Neural cell (in vitro differentiated cells): ENCODE data around the gene RSPH9. TPM values are rescaled to one million over a fixed set of nuclear protein-coding genes. Genes with fewer than 3 reads are reported as not detected.

Experiments
- H2AFZ ChIP-seq: fragments of 200-600, 300-800 bp; sonication (generic), shearing (Covaris generic); 2 replicates; pipeline ENCODE4 v1.6.0; 2014; ENCODE audit warnings: low read depth, mild to moderate bottlenecking, antibody characterized with exemption, low read length, moderate library complexity
- H3F3A ChIP-seq: fragments of 200-600 bp; shearing (Covaris generic); 2 replicates; pipeline ENCODE4 v1.6.1; 2016; ENCODE audit warnings: mild to moderate bottlenecking, moderate library complexity, mixed read lengths, antibody characterized with exemption, low read length; ENCODE audit not compliant: insufficient read depth, poor library complexity, severe bottlenecking
- H3K27ac ChIP-seq: fragments of 200-600, 300-800 bp; sonication (generic), shearing (Covaris generic); 2 replicates; pipeline ENCODE4 v1.5.1; 2014; ENCODE audit warnings: mild to moderate bottlenecking, low read length, moderate library complexity
- H3K27me3 ChIP-seq: fragments of 300-800, 200-600 bp; sonication (generic), shearing (Covaris generic); 2 replicates; pipeline ENCODE4 v1.6.0; 2014; ENCODE audit warnings: mild to moderate bottlenecking, low read depth, low read length, moderate library complexity; ENCODE audit not compliant: insufficient read depth
- H3K36me3 ChIP-seq: fragments of 300-800, 200-600 bp; sonication (generic), shearing (Covaris generic); 2 replicates; pipeline ENCODE4 v1.5.1; 2014; ENCODE audit warnings: mild to moderate bottlenecking, antibody characterized with exemption, low read length, moderate library complexity; ENCODE audit not compliant: insufficient read depth
- H3K4me2 ChIP-seq: fragments of 300-800, 200-600 bp; sonication (generic), shearing (Covaris generic); 2 replicates; pipeline ENCODE4 v1.6.0; 2014; ENCODE audit warnings: mild to moderate bottlenecking, low read length
- H3K4me3 ChIP-seq: fragments of 300-800, 200-600 bp; sonication (generic), shearing (Covaris generic); 2 replicates; pipeline ENCODE4 v1.5.1; 2014; ENCODE audit warnings: mild to moderate bottlenecking, low read length, moderate library complexity
- H3K79me2 ChIP-seq: fragments of 200-600 bp; shearing (Covaris generic); replicated peaks from 2 replicates; pipeline ENCODE4 v1.6.0; 2014; ENCODE audit warnings: mild to moderate bottlenecking, low read length, moderate library complexity; ENCODE audit not compliant: insufficient read depth
- H3K9ac ChIP-seq: fragments of 300-800, 200-600 bp; sonication (generic), shearing (Covaris generic); 2 replicates; pipeline ENCODE4 v1.6.1; 2016; ENCODE audit warnings: mild to moderate bottlenecking, low read length, mixed read lengths
- H3K9me2 ChIP-seq: fragments of 200-600 bp; shearing (Covaris generic); 2 replicates; pipeline ENCODE4 v1.6.1; 2016; ENCODE audit warnings: mild to moderate bottlenecking, low read length, mixed read lengths; ENCODE audit not compliant: insufficient read depth
- H3K9me3 ChIP-seq: fragments of 200-600, 300-800 bp; sonication (generic), shearing (Covaris generic); 2 replicates; pipeline ENCODE4 v1.6.1; 2016; ENCODE audit warnings: mild to moderate bottlenecking, mixed run types, low read length, moderate library complexity, mixed read lengths
- H4K20me1 ChIP-seq: fragments of 200-600 bp; shearing (Covaris generic); 2 replicates; pipeline ENCODE4 v1.6.1; 2016; ENCODE audit warnings: mild to moderate bottlenecking, mixed run types; ENCODE audit not compliant: insufficient read depth
- EP300 ChIP-seq: fragments of 450-650 bp; conservative IDR thresholded peaks from 2 replicates; pipeline ENCODE4 v1.6.1; 2014; ENCODE audit warnings: antibody characterized with exemption, mild to moderate bottlenecking, moderate library complexity; ENCODE audit not compliant: poor library complexity, severe bottlenecking
- EZH2 ChIP-seq: fragments of 200-600, 300-800 bp; shearing (Covaris generic), sonication (generic); IDR thresholded peaks from 2 replicates; pipeline ENCODE4 v1.6.1; 2014; ENCODE audit warnings: antibody characterized with exemption, low read length, borderline replicate concordance, mild to moderate bottlenecking; ENCODE audit not compliant: insufficient read depth, poor library complexity, severe bottlenecking
- MXI1 ChIP-seq: fragments of 450-650 bp; conservative IDR thresholded peaks from 2 replicates; pipeline ENCODE4 v1.6.1; 2014; ENCODE audit warnings: antibody characterized with exemption, mild to moderate bottlenecking; ENCODE audit not compliant: poor library complexity, severe bottlenecking
- POLR2AphosphoS5 ChIP-seq: IDR thresholded peaks from 2 replicates; pipeline ENCODE4 v1.6.1; 2012
- RAD21 ChIP-seq: fragments of 450-650 bp; conservative IDR thresholded peaks from 2 replicates; pipeline ENCODE4 v1.6.1; 2014; ENCODE audit warnings: antibody characterized with exemption, mild to moderate bottlenecking, moderate library complexity
- SMC3 ChIP-seq: fragments of 450-650 bp; conservative IDR thresholded peaks from 2 replicates; pipeline ENCODE4 v1.6.1; 2014; ENCODE audit warnings: antibody characterized with exemption, mild to moderate bottlenecking, moderate library complexity; ENCODE audit not compliant: poor library complexity
- TAF1 ChIP-seq: IDR thresholded peaks from 2 replicates; pipeline ENCODE4 v1.6.1; 2012; ENCODE audit warnings: low read depth
- polyA plus RNA-seq: library from polyadenylated mRNA; depleted of rRNA; stranded (reverse); fragments of >200 nt; gene quantifications from 2 replicates; pipeline ENCODE4 v1.2.3, GENCODE V29; 2014
- TF ChIP-seq, protein P1 (sequence below): fragments of 450-650 bp; IDR thresholded peaks from 2 replicates; pipeline ENCODE4 v1.5.1; 2014; ENCODE audit warnings: antibody characterized with exemption, mild to moderate bottlenecking, moderate library complexity; ENCODE audit not compliant: poor library complexity, severe bottlenecking
- TF ChIP-seq, protein P2 (sequence below): IDR thresholded peaks from 2 replicates; pipeline ENCODE4 v1.6.1; 2012; ENCODE audit warnings: borderline replicate concordance

Gene RSPH9
- polyA plus RNA-seq, 1 donor from 2014 or later = 0.88 TPM

DNA sequence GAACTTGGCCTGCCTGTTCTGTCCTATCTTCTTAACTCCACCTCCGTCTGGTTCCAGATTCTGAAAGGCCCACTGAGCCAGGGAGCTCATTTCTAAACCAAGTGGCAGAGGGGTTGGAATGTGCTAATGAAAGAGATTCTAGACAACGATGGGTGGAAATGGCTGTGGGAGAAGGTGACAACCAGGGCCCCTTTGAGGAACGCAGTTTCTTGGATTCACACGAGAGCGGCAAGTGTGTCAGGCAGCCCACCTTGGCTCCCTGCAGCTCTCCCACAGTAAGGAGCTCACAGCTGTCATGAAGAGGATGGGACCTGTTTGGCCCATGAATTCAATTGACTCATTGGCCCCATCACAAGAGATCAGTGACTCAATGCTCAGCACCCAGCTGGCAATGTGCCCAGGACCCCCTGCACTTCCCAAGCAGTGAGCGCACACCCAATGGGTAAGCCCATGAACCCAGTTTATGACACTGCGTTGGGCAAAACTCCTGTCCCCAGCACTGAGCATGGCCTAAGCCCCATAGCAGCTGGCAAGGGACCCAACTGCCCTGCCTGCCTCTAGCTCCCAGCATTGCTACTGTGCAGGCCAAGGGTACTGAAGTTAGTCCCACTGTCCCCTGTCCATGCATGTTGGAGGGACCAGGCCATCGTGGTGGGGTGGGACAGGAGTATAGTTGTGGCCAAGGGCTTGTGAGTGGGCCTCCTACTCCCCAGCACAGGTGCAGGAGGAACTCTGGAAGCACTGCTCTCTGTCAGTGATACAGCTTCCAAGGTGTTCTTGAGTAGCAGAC, 26.4 kb downstream of the RSPH9 start:
- Histone ChIP-seq H2AFZ (no peak overlapping the region), H3K4me3 (no peak overlapping the region), H3K79me2 (no peaks in the 10 kb centered on the region), H3F3A (no peaks in the 10 kb centered on the region), H3K9ac (no peak overlapping the region), H3K27ac (no peak overlapping the region), H4K20me1 (no peaks in the 10 kb centered on the region), H3K36me3 (no peaks in the 10 kb centered on the region), H3K9me2 (no peaks in the 10 kb centered on the region), H3K27me3 (no peaks in the 10 kb centered on the region), H3K4me2 (no peak overlapping the region), H3K9me3 (no peaks in the 10 kb centered on the region)
- TF ChIP-seq EZH2 (no peak), MXI1 (no peak), SMC3 (no peak), TAF1 (no peak), RAD21 (no peak), EP300 (no peak), POLR2AphosphoS5 (no peak)
- TF ChIP-seq, protein P1, sequence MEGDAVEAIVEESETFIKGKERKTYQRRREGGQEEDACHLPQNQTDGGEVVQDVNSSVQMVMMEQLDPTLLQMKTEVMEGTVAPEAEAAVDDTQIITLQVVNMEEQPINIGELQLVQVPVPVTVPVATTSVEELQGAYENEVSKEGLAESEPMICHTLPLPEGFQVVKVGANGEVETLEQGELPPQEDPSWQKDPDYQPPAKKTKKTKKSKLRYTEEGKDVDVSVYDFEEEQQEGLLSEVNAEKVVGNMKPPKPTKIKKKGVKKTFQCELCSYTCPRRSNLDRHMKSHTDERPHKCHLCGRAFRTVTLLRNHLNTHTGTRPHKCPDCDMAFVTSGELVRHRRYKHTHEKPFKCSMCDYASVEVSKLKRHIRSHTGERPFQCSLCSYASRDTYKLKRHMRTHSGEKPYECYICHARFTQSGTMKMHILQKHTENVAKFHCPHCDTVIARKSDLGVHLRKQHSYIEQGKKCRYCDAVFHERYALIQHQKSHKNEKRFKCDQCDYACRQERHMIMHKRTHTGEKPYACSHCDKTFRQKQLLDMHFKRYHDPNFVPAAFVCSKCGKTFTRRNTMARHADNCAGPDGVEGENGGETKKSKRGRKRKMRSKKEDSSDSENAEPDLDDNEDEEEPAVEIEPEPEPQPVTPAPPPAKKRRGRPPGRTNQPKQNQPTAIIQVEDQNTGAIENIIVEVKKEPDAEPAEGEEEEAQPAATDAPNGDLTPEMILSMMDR = no peak
- TF ChIP-seq, protein P2, sequence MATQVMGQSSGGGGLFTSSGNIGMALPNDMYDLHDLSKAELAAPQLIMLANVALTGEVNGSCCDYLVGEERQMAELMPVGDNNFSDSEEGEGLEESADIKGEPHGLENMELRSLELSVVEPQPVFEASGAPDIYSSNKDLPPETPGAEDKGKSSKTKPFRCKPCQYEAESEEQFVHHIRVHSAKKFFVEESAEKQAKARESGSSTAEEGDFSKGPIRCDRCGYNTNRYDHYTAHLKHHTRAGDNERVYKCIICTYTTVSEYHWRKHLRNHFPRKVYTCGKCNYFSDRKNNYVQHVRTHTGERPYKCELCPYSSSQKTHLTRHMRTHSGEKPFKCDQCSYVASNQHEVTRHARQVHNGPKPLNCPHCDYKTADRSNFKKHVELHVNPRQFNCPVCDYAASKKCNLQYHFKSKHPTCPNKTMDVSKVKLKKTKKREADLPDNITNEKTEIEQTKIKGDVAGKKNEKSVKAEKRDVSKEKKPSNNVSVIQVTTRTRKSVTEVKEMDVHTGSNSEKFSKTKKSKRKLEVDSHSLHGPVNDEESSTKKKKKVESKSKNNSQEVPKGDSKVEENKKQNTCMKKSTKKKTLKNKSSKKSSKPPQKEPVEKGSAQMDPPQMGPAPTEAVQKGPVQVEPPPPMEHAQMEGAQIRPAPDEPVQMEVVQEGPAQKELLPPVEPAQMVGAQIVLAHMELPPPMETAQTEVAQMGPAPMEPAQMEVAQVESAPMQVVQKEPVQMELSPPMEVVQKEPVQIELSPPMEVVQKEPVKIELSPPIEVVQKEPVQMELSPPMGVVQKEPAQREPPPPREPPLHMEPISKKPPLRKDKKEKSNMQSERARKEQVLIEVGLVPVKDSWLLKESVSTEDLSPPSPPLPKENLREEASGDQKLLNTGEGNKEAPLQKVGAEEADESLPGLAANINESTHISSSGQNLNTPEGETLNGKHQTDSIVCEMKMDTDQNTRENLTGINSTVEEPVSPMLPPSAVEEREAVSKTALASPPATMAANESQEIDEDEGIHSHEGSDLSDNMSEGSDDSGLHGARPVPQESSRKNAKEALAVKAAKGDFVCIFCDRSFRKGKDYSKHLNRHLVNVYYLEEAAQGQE = no peak

DNA sequence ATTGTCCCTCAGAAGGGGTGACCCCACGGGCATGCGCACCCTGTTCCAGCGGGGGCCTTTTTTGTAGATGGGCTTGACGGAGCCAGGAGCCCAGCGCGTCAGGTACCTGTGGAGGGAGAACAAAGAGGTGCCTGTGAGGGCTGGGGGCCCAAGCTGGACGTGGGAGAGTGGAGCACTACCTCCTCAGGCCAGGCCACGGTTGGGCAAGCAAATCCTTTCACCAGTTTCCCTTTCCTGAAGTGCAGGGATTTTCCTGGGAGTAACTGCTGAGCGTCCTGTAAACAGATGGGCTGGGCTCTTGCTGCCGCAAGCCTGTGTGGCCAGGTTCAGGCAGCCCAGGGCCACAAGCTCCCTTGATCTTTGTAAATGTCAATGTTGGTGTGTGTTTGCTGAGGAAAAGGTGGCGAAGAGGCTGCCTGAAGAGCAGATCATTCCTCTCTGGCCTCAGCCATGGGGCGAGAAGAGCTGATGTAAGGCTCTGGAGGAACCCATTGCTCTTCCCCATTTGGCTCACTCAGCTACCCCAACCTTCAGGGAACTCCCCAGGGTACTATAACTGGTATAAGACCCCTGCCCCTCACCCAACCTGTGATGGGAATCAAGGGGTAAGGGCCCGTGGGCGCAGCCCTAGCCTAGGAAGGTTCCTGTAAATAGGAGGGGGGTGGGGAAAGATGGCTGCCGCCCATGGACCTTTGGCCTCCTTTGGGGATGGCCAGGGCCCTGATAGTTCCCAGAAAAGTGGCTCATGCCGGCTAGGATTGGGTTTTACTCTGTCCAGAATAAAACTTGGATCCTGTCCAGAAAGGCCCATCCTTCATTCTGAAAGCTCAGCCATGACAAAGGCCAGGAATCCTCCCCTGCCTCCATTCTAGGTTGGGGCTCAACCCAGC, 27.2 kb downstream of the RSPH9 start:
- Histone ChIP-seq H3K4me2 (no peak overlapping the region), H3F3A (no peaks in the 10 kb centered on the region), H3K9me3 (no peaks in the 10 kb centered on the region), H4K20me1 (no peaks in the 10 kb centered on the region), H3K79me2 (no peaks in the 10 kb centered on the region), H3K27ac (no peak overlapping the region), H3K9me2 (no peaks in the 10 kb centered on the region), H2AFZ (no peak overlapping the region), H3K4me3 (no peak overlapping the region), H3K9ac (no peak overlapping the region), H3K27me3 (no peaks in the 10 kb centered on the region), H3K36me3 (no peaks in the 10 kb centered on the region)
- TF ChIP-seq, protein P1 = no peak
- TF ChIP-seq EP300 = no peak
- TF ChIP-seq SMC3 = no peak
- no peak for TF ChIP-seq POLR2AphosphoS5
- TF ChIP-seq, protein P2 = no peak
- TF ChIP-seq RAD21 = no peak
- no peak for TF ChIP-seq EZH2
- no peak for TF ChIP-seq MXI1
- no peak for TF ChIP-seq TAF1
